H1 (cell line): ENCODE results near the gene TBC1D4. TPM values are rescaled to one million over a fixed set of nuclear protein-coding genes. Genes with fewer than 3 reads are reported as not detected.

Experiments used
- CTCF ChIA-PET: fragments of 300-600 bp; sonication (Branson Sonifier 250); formaldehyde crosslinking; loops from one replicate; lab custom pipeline; 2021; ENCODE audit not compliant: partially characterized antibody; lab: Charles Lee
- POLR2A ChIA-PET: fragments of 300-600 bp; sonication (Branson Sonifier 250); formaldehyde crosslinking; loops from one replicate; lab custom pipeline; 2021; ENCODE audit warnings: inconsistent platforms; ENCODE audit not compliant: partially characterized antibody; lab: Charles Lee
- DNase-seq, 2 experiments: peaks; one replicate each; pipeline versions ENCODE4 v3.0.0 to v3.0.0-alpha.2; 2010 to 2022; ENCODE audit warnings: low spot score in 2 of 2, low read depth in 1 of 2, mixed read lengths in 1 of 2
- FAIRE-seq: peaks from 2 replicates; lab custom pipeline; 2011; peaks lifted over from hg19 to GRCh38; lab: Jason Lieb, UNC
- H2AFZ ChIP-seq: 2 replicates; pipeline ENCODE4 v1.8.1; 2012; ENCODE audit warnings: low read length, inconsistent platforms
- H2AK5ac ChIP-seq: 2 replicates; pipeline ENCODE4 v1.6.1; 2013; ENCODE audit warnings: low read depth, low read length
- H2BK120ac ChIP-seq: replicated peaks from 2 replicates; pipeline ENCODE3; 2013; ENCODE audit warnings: low read depth, low read length, inconsistent platforms
- H2BK12ac ChIP-seq: 2 replicates; pipeline ENCODE4 v1.6.1; 2013; ENCODE audit warnings: low read depth, low read length
- H2BK15ac ChIP-seq: 2 replicates; pipeline ENCODE4 v1.6.1; 2013; ENCODE audit warnings: low read length
- H2BK20ac ChIP-seq: 2 replicates; pipeline ENCODE4 v1.6.1; 2013; ENCODE audit warnings: low read length
- H2BK5ac ChIP-seq: 2 replicates; pipeline ENCODE4 v1.6.1; 2013; ENCODE audit warnings: low read depth, low read length
- H3K14ac ChIP-seq: 2 replicates; pipeline ENCODE4 v1.6.1; 2013; ENCODE audit warnings: inconsistent platforms; ENCODE audit not compliant: insufficient read length
- H3K18ac ChIP-seq: 2 replicates; pipeline ENCODE4 v1.6.1; 2013; ENCODE audit warnings: low read length; ENCODE audit errors: extremely low read depth
- H3K23ac ChIP-seq: 2 replicates; pipeline ENCODE4 v1.6.1; 2013; ENCODE audit warnings: inconsistent platforms; ENCODE audit not compliant: insufficient read length
- H3K23me2 ChIP-seq: 2 replicates; pipeline ENCODE4 v1.6.1; 2013; ENCODE audit warnings: low read depth, low read length
- H3K27ac ChIP-seq: 2 replicates; pipeline ENCODE4 v1.6.1; 2011; ENCODE audit warnings: low read depth, low read length, inconsistent platforms
- H3K27me3 ChIP-seq, 4 experiments: replicated peaks in 1 of 4; 1 replicate in 1 of 4; 2 replicates in 3 of 4; pipeline versions ENCODE4 v1.6.1 to v1.8.1; 2011 to 2013; ENCODE audit warnings: low read length in 3 of 4, mild to moderate bottlenecking in 3 of 4, inconsistent platforms in 2 of 4, mixed read lengths in 2 of 4, moderate library complexity in 1 of 4; ENCODE audit not compliant: control insufficient read depth in 3 of 4, insufficient read depth in 3 of 4; ENCODE audit errors: extremely low read depth in 1 of 4
- H3K36me3 ChIP-seq, 4 experiments: 2 replicates each; pipeline versions ENCODE4 v1.6.1 to v1.8.1; 2011 to 2013; ENCODE audit warnings: mild to moderate bottlenecking in 4 of 4, low read length in 3 of 4, moderate library complexity in 2 of 4, control low read depth in 1 of 4, inconsistent platforms in 1 of 4; ENCODE audit not compliant: insufficient read depth in 4 of 4, control insufficient read depth in 2 of 4
- H3K4ac ChIP-seq: replicated peaks from 2 replicates; pipeline ENCODE3; 2013; ENCODE audit warnings: low read length, low read depth, mixed read lengths, inconsistent platforms; ENCODE audit not compliant: insufficient read length
- H3K4me1 ChIP-seq, 4 experiments: replicated peaks in 1 of 4; 1 replicate in 1 of 4; 2 replicates in 3 of 4; pipeline versions ENCODE4 v1.6.1 to v1.8.1; 2011 to 2013; ENCODE audit warnings: low read length in 3 of 4, inconsistent platforms in 2 of 4, mixed read lengths in 1 of 4; ENCODE audit not compliant: insufficient read depth in 4 of 4, control insufficient read depth in 3 of 4
- H3K4me2 ChIP-seq, 2 experiments: 2 replicates each; pipeline versions ENCODE4 v1.6.1 to v1.8.1; 2011 to 2013; ENCODE audit warnings: low read depth in 2 of 2, low read length in 2 of 2, control low read depth in 1 of 2, inconsistent platforms in 1 of 2, mild to moderate bottlenecking in 1 of 2; ENCODE audit not compliant: insufficient read depth in 1 of 2
- H3K4me3 ChIP-seq, 4 experiments: fragments of 200-600, 300-600 bp in 1 of 4; sonication (generic), shearing (Covaris generic), sonication (Bioruptor Twin) in 1 of 4; 2 replicates each; pipeline versions ENCODE4 v1.5.1 to v1.8.1; 2011 to 2016; ENCODE audit warnings: low read length in 4 of 4, low read depth in 3 of 4, control low read depth in 2 of 4, inconsistent platforms in 2 of 4, mild to moderate bottlenecking in 2 of 4, mixed read lengths in 1 of 4, moderate library complexity in 1 of 4; ENCODE audit not compliant: insufficient read depth in 2 of 4; ENCODE audit errors: extremely low read depth in 1 of 4
- H3K56ac ChIP-seq: replicated peaks from 2 replicates; pipeline ENCODE3; 2013; ENCODE audit warnings: low read depth, mild to moderate bottlenecking, mixed read lengths, low read length, inconsistent platforms; ENCODE audit not compliant: insufficient read length
- H3K79me1 ChIP-seq: 2 replicates; pipeline ENCODE4 v1.6.1; 2013; ENCODE audit warnings: low read depth, low read length, control low read depth
- H3K79me2 ChIP-seq, 2 experiments: 2 replicates each; pipeline versions ENCODE4 v1.6.1 to v1.8.1; 2012 to 2013; ENCODE audit warnings: low read length in 2 of 2, mild to moderate bottlenecking in 2 of 2, inconsistent platforms in 1 of 2; ENCODE audit not compliant: insufficient read depth in 2 of 2, control insufficient read depth in 1 of 2
- H3K9ac ChIP-seq, 4 experiments: replicated peaks in 1 of 4; 1 replicate in 1 of 4; 2 replicates in 3 of 4; pipeline versions ENCODE4 v1.6.1 to v1.8.1; 2011 to 2013; ENCODE audit warnings: low read depth in 3 of 4, low read length in 3 of 4, control low read depth in 2 of 4, mild to moderate bottlenecking in 2 of 4, moderate library complexity in 2 of 4, inconsistent platforms in 1 of 4; ENCODE audit errors: extremely low read depth in 1 of 4
- H3K9me3 ChIP-seq, 2 experiments: 2 replicates each; pipeline versions ENCODE4 v1.6.1 to v1.8.1; 2012 to 2013; ENCODE audit warnings: mild to moderate bottlenecking in 2 of 2, moderate library complexity in 2 of 2, control low read depth in 1 of 2, inconsistent platforms in 1 of 2, low read depth in 1 of 2, low read length in 1 of 2, mixed read lengths in 1 of 2; ENCODE audit not compliant: insufficient read depth in 2 of 2
- H4K20me1 ChIP-seq, 2 experiments: replicated peaks in 1 of 2; 2 replicates each; pipeline versions ENCODE3 to v1.8.1; 2011 to 2013; ENCODE audit warnings: inconsistent platforms in 2 of 2, low read length in 2 of 2, mild to moderate bottlenecking in 1 of 2; ENCODE audit not compliant: insufficient read depth in 2 of 2, control insufficient read depth in 1 of 2
- H4K5ac ChIP-seq: 2 replicates; pipeline ENCODE4 v1.6.1; 2013; ENCODE audit warnings: low read length, low read depth, mixed read lengths, inconsistent platforms; ENCODE audit not compliant: insufficient read length
- H4K8ac ChIP-seq: 2 replicates; pipeline ENCODE4 v1.8.0; 2013; ENCODE audit warnings: mild to moderate bottlenecking, moderate library complexity, low read length, inconsistent platforms; ENCODE audit not compliant: insufficient read depth; ENCODE audit errors: extremely low read depth
- H4K91ac ChIP-seq: replicated peaks from 2 replicates; pipeline ENCODE3; 2013; ENCODE audit warnings: low read length, mixed read lengths, inconsistent platforms; ENCODE audit not compliant: insufficient read length
- CREB1 ChIP-seq: IDR thresholded peaks from 2 replicates; pipeline ENCODE4 v1.6.1; 2012; ENCODE audit warnings: inconsistent platforms
- RFX5 ChIP-seq: IDR thresholded peaks from 2 replicates; pipeline ENCODE4 v1.6.1; 2011; ENCODE audit warnings: low read depth, low read length, improper control_type of control experiment, borderline replicate concordance
- RXRA ChIP-seq: IDR thresholded peaks from 2 replicates; pipeline ENCODE4 v1.6.1; 2011; ENCODE audit warnings: low read depth, mild to moderate bottlenecking, low read length, moderate library complexity; ENCODE audit not compliant: insufficient read depth
- TAF1 ChIP-seq: IDR thresholded peaks from 2 replicates; pipeline ENCODE4 v1.6.1; 2011; ENCODE audit warnings: mild to moderate bottlenecking, low read depth, low read length
- TAF7 ChIP-seq: optimal IDR thresholded peaks from 2 replicates; pipeline ENCODE3; 2011; ENCODE audit warnings: low read depth, mild to moderate bottlenecking, inconsistent platforms, low read length, moderate library complexity, borderline replicate concordance
- TBP ChIP-seq: IDR thresholded peaks from 2 replicates; pipeline ENCODE4 v1.6.1; 2011; ENCODE audit warnings: low read depth, low read length, improper control_type of control experiment
- YY1 ChIP-seq: IDR thresholded peaks from 2 replicates; pipeline ENCODE4 v1.6.1; 2011; ENCODE audit warnings: low read depth, mild to moderate bottlenecking, low read length
- WGBS, 2 experiments: shearing (Covaris generic) in 1 of 2; methylation state at CpG; one replicate each; pipeline versions ENCODE4 v1.1.6 to v1.1.7; 2013 to 2015; ENCODE audit warnings: low lambda C conversion rate in 2 of 2, mixed read lengths in 2 of 2, inconsistent platforms in 1 of 2, low coverage in 1 of 2, missing lambda C conversion rate in 1 of 2; ENCODE audit not compliant: insufficient replicate concordance in 2 of 2, insufficient coverage in 1 of 2, insufficient read length in 1 of 2; ENCODE audit errors: extremely low coverage in 1 of 2, missing lambda C conversion rate in 1 of 2; 5-methylcytosine and 5-hydroxymethylcytosine counted together
- polyA plus RNA-seq, 7 experiments: library from polyadenylated mRNA; depleted of rRNA in 3 of 7; stranded (reverse) in 5 of 7; unstranded in 2 of 7; fragments of >200 nt in 5 of 7; fragments of 200-250 nt in 2 of 7; gene quantifications; 1 replicate in 5 of 7; 2 replicates in 1 of 7; 4 replicates in 1 of 7; pipeline versions ENCODE4 v1.2.1 to v1.2.3, GENCODE V29; 2011 to 2013; ENCODE audit warnings: missing spikeins in 2 of 7, mixed read lengths in 2 of 7
- total RNA-seq: library from RNA; stranded (reverse); fragmentation: NEBNext Ultra II Directional; extraction: Animal tissue kit (Norgen Biotek cat#: 25700); gene quantifications from 2 replicates; pipeline ENCODE4 v1.2.1, GENCODE V29; 2021

The TBC1D4 gene
- total and polyA plus RNA-seq, 2 of the 8 experiments (the other 6 are each of a cell fraction or from before 2014, with no cell fraction given): 16.7 to 39.0 TPM

- Histone ChIP-seq H3K56ac (no peak overlapping the region), H3K4ac (no peak overlapping the region), H3K4me1 (peaks cover 0 to 14% (median 3%) of the 10 kb centered on the region in 4 experiments; a peak in 3 of 7 replicates), H2BK12ac (no peak overlapping the region), H3K79me2 (peaks cover 0 to 50% of the 10 kb centered on the region in 2 experiments; a peak in 3 of 4 replicates), H2BK15ac (no peak overlapping the region), H3K23ac (no peak overlapping the region), H2AFZ (no peak overlapping the region), H3K23me2 (no peaks in the 10 kb centered on the region), H3K18ac (no peak overlapping the region), H3K36me3 (no peaks in the 10 kb centered on the region), H4K5ac (no peak overlapping the region), H3K4me3 (no peak overlapping the region), H3K14ac (no peak overlapping the region), H3K9me3 (no peaks in the 10 kb centered on the region), H2BK5ac (no peak overlapping the region), H3K9ac (no peak overlapping the region), H3K79me1 (no peaks in the 10 kb centered on the region), H4K20me1 (peaks cover 0 to 4% of the 10 kb centered on the region in 2 experiments), H2BK20ac (no peak overlapping the region), H2AK5ac (no peak overlapping the region), H4K8ac (no peak overlapping the region), H4K91ac (no peak overlapping the region), H3K4me2 (no peak overlapping the region), H2BK120ac (no peak overlapping the region), H3K27me3 (no peaks in the 10 kb centered on the region), H3K27ac (no peak overlapping the region)
- TF ChIP-seq RXRA (no peak), CREB1 (no peak), TBP (no peak), RFX5 (no peak), TAF7 (no peak), YY1 (no peak), TAF1 (no peak)
- FAIRE-seq (no peak), DNase-seq (no peak)
- 77% methylated on average over 1 of the region's 1 CpG; no CpG with 5 or more reads in 1 of the 2 experiments for WGBS, 2 experiments
- ChIA-PET CTCF (interaction anchor here (1.0 to 2.1 kb wide), 3 partner anchors 9 to 42 kb away, joined by 3 to 13 read pairs (median 4); partner anchors contain the start of gene TBC1D4), POLR2A (interaction anchor here (2.1 kb wide), 1 partner anchor 9 kb away, joined by 6 read pairs; the partner anchor contains the start of gene TBC1D4)
Observed at GRCh38 chr13:75473468-75473867, 8.5 kb downstream of the TBC1D4 start.
